AG10803 (cell line): ENCODE measurements around the gene SCAF8.

Experiments used
- DNase-seq: peaks from one replicate; pipeline ENCODE4 v3.0.0; 2010; ENCODE audit warnings: low read depth
- H3K4me3 ChIP-seq: 2 replicates; pipeline ENCODE4 v1.5.1; 2011; ENCODE audit warnings: mild to moderate bottlenecking, low read length, control low read depth
- TF ChIP-seq, protein P1 (sequence below): conservative IDR thresholded peaks from 2 replicates; pipeline ENCODE4 v1.5.1; 2011; ENCODE audit warnings: mild to moderate bottlenecking, low read length, control low read depth, inconsistent platforms

SCAF8 gene

DNA sequence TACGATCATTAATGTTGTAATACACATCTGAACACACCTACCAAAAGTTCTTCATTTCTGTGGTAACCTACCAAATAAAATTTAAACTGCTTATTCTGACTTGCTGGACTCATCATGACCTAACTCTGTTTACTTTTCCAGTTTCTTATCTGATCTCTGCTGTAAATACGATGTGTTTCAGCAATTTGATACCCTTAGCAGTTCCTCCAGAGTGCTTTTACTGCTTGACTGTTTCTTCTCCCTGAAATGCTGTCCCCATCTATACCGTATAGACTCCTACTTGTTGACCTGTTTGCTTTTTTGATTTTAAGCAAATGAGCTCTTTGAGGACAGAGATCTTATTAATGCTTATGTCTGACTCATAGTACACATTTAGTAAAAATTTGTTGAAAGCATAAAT, 119.5 kb downstream of the SCAF8 start:
- no peak overlapping the region for H3K4me3 ChIP-seq
- no peak for DNase-seq
- TF ChIP-seq, protein P1, sequence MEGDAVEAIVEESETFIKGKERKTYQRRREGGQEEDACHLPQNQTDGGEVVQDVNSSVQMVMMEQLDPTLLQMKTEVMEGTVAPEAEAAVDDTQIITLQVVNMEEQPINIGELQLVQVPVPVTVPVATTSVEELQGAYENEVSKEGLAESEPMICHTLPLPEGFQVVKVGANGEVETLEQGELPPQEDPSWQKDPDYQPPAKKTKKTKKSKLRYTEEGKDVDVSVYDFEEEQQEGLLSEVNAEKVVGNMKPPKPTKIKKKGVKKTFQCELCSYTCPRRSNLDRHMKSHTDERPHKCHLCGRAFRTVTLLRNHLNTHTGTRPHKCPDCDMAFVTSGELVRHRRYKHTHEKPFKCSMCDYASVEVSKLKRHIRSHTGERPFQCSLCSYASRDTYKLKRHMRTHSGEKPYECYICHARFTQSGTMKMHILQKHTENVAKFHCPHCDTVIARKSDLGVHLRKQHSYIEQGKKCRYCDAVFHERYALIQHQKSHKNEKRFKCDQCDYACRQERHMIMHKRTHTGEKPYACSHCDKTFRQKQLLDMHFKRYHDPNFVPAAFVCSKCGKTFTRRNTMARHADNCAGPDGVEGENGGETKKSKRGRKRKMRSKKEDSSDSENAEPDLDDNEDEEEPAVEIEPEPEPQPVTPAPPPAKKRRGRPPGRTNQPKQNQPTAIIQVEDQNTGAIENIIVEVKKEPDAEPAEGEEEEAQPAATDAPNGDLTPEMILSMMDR = no peak

DNA sequence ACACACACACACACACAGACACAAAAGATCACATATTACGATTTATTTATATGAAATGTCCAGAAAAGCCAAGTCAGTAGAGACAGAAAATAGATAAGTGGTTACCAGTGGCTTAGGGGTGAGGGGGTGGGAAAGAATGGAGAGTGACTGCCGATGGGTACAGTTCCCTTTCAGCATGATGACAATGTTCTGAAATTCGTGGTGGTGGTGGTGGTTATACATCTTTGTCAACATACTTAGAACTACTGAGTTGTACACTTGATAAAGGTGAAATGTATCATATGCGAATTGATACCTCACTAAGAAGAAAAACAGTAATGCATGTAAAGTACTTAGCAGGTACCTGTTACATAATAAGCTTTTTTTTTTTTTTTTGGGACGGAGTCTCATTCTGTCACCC, 124.3 kb downstream of the SCAF8 start:
- TF ChIP-seq, protein P1 = no peak
- H3K4me3 ChIP-seq = no peak overlapping the region
- no peak for DNase-seq

DNA sequence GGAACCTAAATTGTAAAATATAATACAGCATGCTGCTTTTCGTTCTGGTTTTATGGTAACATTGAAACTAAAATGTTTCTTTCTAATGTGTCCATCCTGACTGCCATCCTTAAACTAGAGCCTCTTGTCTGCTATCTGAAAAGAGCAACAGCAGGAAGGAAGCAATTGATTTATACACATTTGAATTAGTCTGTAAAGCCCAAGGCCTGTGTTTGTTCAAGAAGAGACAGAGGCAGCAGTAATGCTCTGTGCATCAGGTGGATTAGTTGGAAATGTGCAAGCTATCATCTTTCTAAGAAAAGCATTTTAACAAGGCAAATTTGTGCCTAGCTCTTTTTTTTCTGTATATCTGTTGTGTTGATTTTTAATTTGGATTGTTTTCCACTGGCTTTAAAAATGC, 128.6 kb downstream of the SCAF8 start:
- TF ChIP-seq, protein P1 = no peak
- H3K4me3 ChIP-seq = no peak overlapping the region
- DNase-seq = no peak

DNA sequence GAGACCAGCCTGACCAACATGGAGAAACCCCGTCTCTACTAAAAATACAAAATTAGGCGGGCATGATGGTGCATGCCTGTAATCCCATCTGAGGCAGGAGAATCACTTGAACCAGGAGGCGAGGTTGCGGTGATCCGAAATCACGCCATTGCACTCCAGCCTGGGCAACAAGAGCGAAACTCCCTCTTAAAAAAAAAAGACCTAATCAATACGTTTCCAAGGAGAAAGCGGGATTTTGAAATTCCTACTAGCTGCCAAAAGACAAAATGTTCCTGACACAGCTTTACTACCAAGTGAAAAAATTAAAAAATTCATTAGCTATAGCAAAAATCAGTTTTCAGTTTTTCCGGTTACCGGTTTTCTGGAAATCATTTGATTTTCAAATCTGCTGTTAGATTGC, 129.3 kb downstream of the SCAF8 start:
- no peak overlapping the region for H3K4me3 ChIP-seq
- DNase-seq = no peak
- TF ChIP-seq, protein P1 = no peak

DNA sequence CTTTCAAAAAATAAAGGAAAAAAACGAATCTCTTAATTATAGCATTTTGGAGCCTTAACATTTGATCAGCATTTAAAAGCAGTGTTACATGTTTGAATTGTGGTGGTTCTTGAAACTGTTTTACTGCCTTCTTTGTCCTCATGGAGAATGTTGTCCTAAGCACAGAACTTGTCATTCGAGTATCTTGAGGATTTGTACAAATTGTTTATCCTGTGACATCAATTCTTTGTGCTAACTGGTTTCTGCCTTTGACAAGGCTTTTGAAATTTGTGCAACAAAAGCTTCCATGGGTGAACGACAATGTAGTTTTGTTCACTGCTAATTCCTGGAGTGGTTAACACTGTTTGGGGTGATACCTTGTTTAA, 130.8 kb downstream of the SCAF8 start:
- DNase-seq = no peak
- TF ChIP-seq, protein P1 = no peak
- H3K4me3 ChIP-seq = no peak overlapping the region

DNA sequence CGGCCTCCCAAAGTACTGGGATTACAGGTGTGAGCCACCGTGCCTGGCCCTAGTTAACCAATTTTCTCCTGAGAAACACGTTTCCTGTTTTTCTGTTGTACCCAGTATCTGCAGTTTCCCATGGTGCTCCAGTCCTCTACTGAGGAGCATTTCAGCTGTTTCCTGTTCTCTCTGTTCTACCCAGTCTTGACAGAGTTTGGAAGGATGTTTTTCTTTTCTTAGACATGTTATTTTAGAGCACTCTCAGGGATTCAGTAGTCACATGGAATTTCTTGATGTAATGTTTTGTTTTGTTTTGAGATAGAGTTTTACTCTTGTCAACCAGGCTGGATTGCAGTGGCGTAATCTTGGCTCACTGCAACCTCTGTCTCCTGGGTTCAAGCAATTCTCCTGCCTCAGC, 132.1 kb downstream of the SCAF8 start:
- H3K4me3 ChIP-seq = no peak overlapping the region
- TF ChIP-seq, protein P1 = no peak
- no peak for DNase-seq

DNA sequence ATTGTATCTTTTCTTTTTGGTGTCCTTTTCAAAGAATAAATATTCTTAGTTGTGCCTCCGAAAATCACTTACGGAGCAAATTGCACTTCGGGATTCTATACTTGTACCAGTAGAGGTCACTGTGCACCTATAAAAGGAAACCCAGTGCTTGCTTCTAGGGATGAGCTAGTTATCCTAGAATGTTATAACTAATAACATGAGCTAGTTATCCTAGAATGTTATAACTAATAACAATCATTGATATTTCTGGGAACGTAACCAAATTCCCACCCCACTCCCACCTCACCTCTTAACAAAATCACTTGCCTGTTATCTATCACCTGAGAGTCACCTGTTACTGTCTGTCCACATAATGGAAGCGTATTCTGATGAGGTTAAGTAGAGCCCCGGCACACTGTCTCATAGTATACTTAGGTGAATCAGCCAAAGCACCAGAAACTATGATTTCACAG, 135.0 kb downstream of the SCAF8 start:
- peak; percentile 70 for DNase-seq
- TF ChIP-seq, protein P1 = peak; percentile 79
- H3K4me3 ChIP-seq = no peak overlapping the region
